Measurements from ENCODE around the gene CHCHD6. TPM values are rescaled to one million over a fixed set of nuclear protein-coding genes. Genes with fewer than 3 reads are reported as not detected.

Gene CHCHD6
- total and polyA plus RNA-seq, 12 donors: 5.2 to 27.0 (median 10.2) TPM

- ATAC-seq (peak in 2 of 8 donors; percentile 6 to 8), DNase-seq (peak in 1 of 2 donors; percentile 21)
- H3K27me3 ChIP-seq: peaks cover 0 to 39% (median 0%) of the 10 kb centered on the region in 7 donors
- intact Hi-C loops (cut with DNase I): loop anchor here in 9 of 10 donors (2.0 to 10.0 kb wide), 13 partner anchors 182 to 562 kb away; no protein-coding TSS in a partner anchor
- no peaks in the 10 kb centered on the region for H3K36me3 ChIP-seq
- 0 to 1% methylated on average over 8 to 65 of the region's 70 CpGs for WGBS, 2 donors
- H3K9me3 ChIP-seq: no peaks in the 10 kb centered on the region
- TF ChIP-seq CTCF (IDR thresholded peaks at IDR 0.05): no peak
- H3K4me1 ChIP-seq: peaks cover 18 to 50% (median 41%) of the 10 kb centered on the region in 9 donors
- H3K4me3 ChIP-seq: peak overlapping the region; percentile 70 to 87 (median 76)
- peak overlapping the region in 3 of 10 donors; percentile 44 to 70 (median 68) for H3K27ac ChIP-seq
Observed at GRCh38 chr3:126983276-126983652, 279.2 kb downstream of the CHCHD6 start.

GRCh38 chr3:126983653-126984390 is 279.8 kb downstream of the CHCHD6 start:
- peak in 1 of 2 donors; percentile 30 for DNase-seq

GRCh38 chr3:126984391-126985131 is 280.5 kb downstream of the CHCHD6 start:
- intact Hi-C loops (cut with DNase I): loop anchor here in 9 of 10 donors (5.0 to 10.0 kb wide), 13 partner anchors 180 to 560 kb away; partner anchors contain the start of gene CHCHD6 (in 1 of the 9)
- Histone ChIP-seq H3K27me3 (peaks cover 0 to 39% (median 0%) of the 10 kb centered on the region in 7 donors), H3K4me1 (peaks cover 18 to 50% (median 40%) of the 10 kb centered on the region in 9 donors), H3K36me3 (peaks cover 0 to 13% (median 7%) of the 10 kb centered on the region in 9 donors), H3K4me3 (peak overlapping the region; percentile 70 to 87 (median 76)), H3K9me3 (no peaks in the 10 kb centered on the region), H3K27ac (peak overlapping the region in 7 of 10 donors; percentile 40 to 76 (median 65))
- peak in 1 of 2 donors; percentile 14 for DNase-seq
- 54 to 55% methylated on average over 21 of the region's 21 CpGs for WGBS, 2 donors
- ATAC-seq: no peak
- no peak for TF ChIP-seq CTCF (IDR thresholded peaks at IDR 0.05)

More at GRCh38 chr3:126983653-126984390, 279.8 kb downstream of the CHCHD6 start:
- intact Hi-C loops (cut with DNase I): loop anchor here in 9 of 10 donors (2.0 to 10.0 kb wide), 13 partner anchors 181 to 561 kb away; no protein-coding TSS in a partner anchor
- TF ChIP-seq CTCF (IDR thresholded peaks at IDR 0.05): no peak
- H3K36me3 ChIP-seq: peaks cover 0 to 5% (median 2%) of the 10 kb centered on the region in 9 donors
- peaks cover 0 to 39% (median 0%) of the 10 kb centered on the region in 7 donors for H3K27me3 ChIP-seq
- peaks cover 18 to 50% (median 41%) of the 10 kb centered on the region in 9 donors for H3K4me1 ChIP-seq
- WGBS, 2 donors: 1 to 2% methylated on average over 57 to 61 of the region's 61 CpGs
- peak in 5 of 8 donors; percentile 6 to 13 (median 9) for ATAC-seq
- H3K27ac ChIP-seq: peak overlapping the region in 9 of 10 donors; percentile 24 to 76 (median 58)
- H3K4me3 ChIP-seq: peak overlapping the region; percentile 70 to 87 (median 76)
- no peaks in the 10 kb centered on the region for H3K9me3 ChIP-seq

All from heart right ventricle (tissue), 16 donors.